Smooth muscle cell (in vitro differentiated cells): ENCODE measurements around the gene KRTAP10-9. TPM values are rescaled to one million over a fixed set of nuclear protein-coding genes. Genes with fewer than 3 reads are reported as not detected.
"Not testable (repeated sequence)": the region's sequence is repeated elsewhere in the genome, so short reads cannot be mapped to it uniquely, and the experiment has no call there.

Source experiments
- DNase-seq: peaks from one replicate; lab custom pipeline; 2025; ENCODE audit not compliant: unreplicated experiment; lab: John Stamatoyannopoulos, UW
- H2AFZ ChIP-seq: fragments of 200-600 bp; sonication (generic); 2 replicates; pipeline ENCODE4 v1.6.0; 2016; ENCODE audit warnings: antibody characterized with exemption, low read depth, mild to moderate bottlenecking
- H3F3A ChIP-seq: fragments of 200-600 bp; sonication (generic); 2 replicates; pipeline ENCODE4 v1.6.0; 2017; ENCODE audit warnings: antibody characterized with exemption, low read depth
- H3K27ac ChIP-seq: fragments of 200-600 bp; sonication (generic); 2 replicates; pipeline ENCODE4 v1.5.1; 2016; ENCODE audit warnings: low read depth, mild to moderate bottlenecking
- H3K27me3 ChIP-seq: fragments of 200-600 bp; sonication (generic); 2 replicates; pipeline ENCODE4 v1.6.1; 2016; ENCODE audit warnings: low read depth, mild to moderate bottlenecking
- H3K36me3 ChIP-seq: fragments of 200-600 bp; sonication (generic); 2 replicates; pipeline ENCODE4 v1.5.1; 2016; ENCODE audit warnings: low read depth
- H3K4me1 ChIP-seq: fragments of 200-600 bp; sonication (generic); 2 replicates; pipeline ENCODE4 v1.5.1; 2016; ENCODE audit warnings: low read depth
- H3K4me2 ChIP-seq: fragments of 200-600 bp; sonication (generic); 2 replicates; pipeline ENCODE4 v1.6.0; 2016; ENCODE audit warnings: mild to moderate bottlenecking
- H3K4me3 ChIP-seq: fragments of 200-600 bp; sonication (generic); 2 replicates; pipeline ENCODE4 v1.5.1; 2016; ENCODE audit warnings: mild to moderate bottlenecking
- H3K79me2 ChIP-seq: fragments of 200-600 bp; sonication (generic); 2 replicates; pipeline ENCODE4 v1.6.0; 2016; ENCODE audit warnings: low read depth, mild to moderate bottlenecking
- H3K9ac ChIP-seq: fragments of 200-600 bp; sonication (generic); 2 replicates; pipeline ENCODE4 v1.6.0; 2016; ENCODE audit warnings: low read depth
- H3K9me3 ChIP-seq: fragments of 200-600 bp; sonication (generic); replicated peaks from 2 replicates; pipeline ENCODE4 v1.5.1; 2016; ENCODE audit warnings: low read depth
- H4K20me1 ChIP-seq: fragments of 200-600 bp; sonication (generic); 2 replicates; pipeline ENCODE4 v1.6.0; 2016; ENCODE audit warnings: low read depth
- CTCF ChIP-seq: fragments of 200-600 bp; sonication (generic); IDR thresholded peaks from 2 replicates; pipeline ENCODE4 v1.5.1; 2017; ENCODE audit warnings: borderline replicate concordance, mild to moderate bottlenecking, antibody characterized with exemption; ENCODE audit not compliant: insufficient read depth, poor library complexity, severe bottlenecking
- WGBS: methylation state at CpG from one replicate; pipeline ENCODE4 v1.1.7; 2016; ENCODE audit warnings: low lambda C conversion rate; 5-methylcytosine and 5-hydroxymethylcytosine counted together
- polyA plus RNA-seq: library from polyadenylated mRNA; unstranded; fragments of >200 nt; fragmentation: Nextera tagmentation; extraction: Ambion mirVana; gene quantifications from 2 replicates; pipeline ENCODE4 v1.2.1, GENCODE V29; 2016
- total RNA-seq: library from RNA; depleted of rRNA; stranded (reverse); fragments of >200 nt; gene quantifications from 2 replicates; pipeline ENCODE4 v1.2.3, GENCODE V29; 2014

Gene KRTAP10-9
- total and polyA plus RNA-seq, 2 experiments from 2014 or later, result not detected

- no peak for TF ChIP-seq CTCF
- H3K36me3 ChIP-seq, result no peaks in the 10 kb centered on the region
These were observed 17.7 kb upstream of the KRTAP10-9 start for GRCh38 chr21:44609193-44609592.

DNA sequence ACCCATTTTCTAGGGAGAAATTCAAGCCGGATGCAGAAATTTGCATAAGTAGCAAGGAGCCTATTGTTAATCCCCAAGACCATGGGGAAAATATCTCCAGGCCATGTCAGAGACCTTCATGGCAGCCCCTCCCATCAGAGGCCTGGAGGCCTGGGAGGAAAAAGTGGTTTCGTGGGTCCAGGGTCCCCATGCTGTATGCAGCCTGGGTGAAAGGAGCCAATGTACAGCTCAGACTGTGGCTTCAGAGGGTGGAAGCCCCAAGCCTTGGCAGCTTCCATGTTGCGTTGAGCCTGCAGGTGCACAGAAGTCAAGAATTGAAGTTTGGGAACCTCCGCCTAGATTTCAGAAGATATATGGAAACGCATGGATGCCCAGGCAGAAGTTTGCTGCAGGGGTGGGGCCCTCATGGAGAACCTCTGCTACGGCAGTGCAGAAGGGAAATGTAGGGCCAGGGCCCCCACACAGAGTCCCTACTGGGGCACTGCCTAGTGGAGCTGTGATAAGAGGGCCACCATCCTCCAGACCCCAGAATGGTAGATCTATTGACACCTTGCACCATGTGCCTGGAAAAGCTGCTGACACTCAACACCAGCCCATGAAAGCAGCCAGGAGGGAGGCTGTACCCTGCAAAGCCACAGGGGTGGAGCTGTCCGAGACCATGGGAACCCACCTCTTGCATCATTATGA is 16.6 kb upstream of the KRTAP10-9 start:
- DNase-seq, H3K4me3 ChIP-seq, H3K36me3 ChIP-seq, H3F3A ChIP-seq, H3K9ac ChIP-seq, H3K4me2 ChIP-seq, H3K79me2 ChIP-seq, H3K27me3 ChIP-seq, H4K20me1 ChIP-seq, H2AFZ ChIP-seq, H3K4me1 ChIP-seq, H3K9me3 ChIP-seq, H3K27ac ChIP-seq: not testable (repeated sequence)
- WGBS, result 93% methylated on average over 7 of the region's 7 CpGs

More at GRCh38 chr21:44609193-44609592, 17.7 kb upstream of the KRTAP10-9 start:
- no peak overlapping the region for H3K9ac ChIP-seq
- DNase-seq, result no peak
- H3K27me3 ChIP-seq, result no peaks in the 10 kb centered on the region
- peaks cover 9% of the 10 kb centered on the region for H3K9me3 ChIP-seq
- H3K4me2 ChIP-seq, result no peak overlapping the region
- H3K79me2 ChIP-seq, result no peaks in the 10 kb centered on the region
- H3K4me1 ChIP-seq, result no peaks in the 10 kb centered on the region
- no peak overlapping the region for H3K4me3 ChIP-seq
- no peak overlapping the region for H3K27ac ChIP-seq
- no peaks in the 10 kb centered on the region for H3F3A ChIP-seq
- H2AFZ ChIP-seq, result no peak overlapping the region
- no peaks in the 10 kb centered on the region for H4K20me1 ChIP-seq

DNA sequence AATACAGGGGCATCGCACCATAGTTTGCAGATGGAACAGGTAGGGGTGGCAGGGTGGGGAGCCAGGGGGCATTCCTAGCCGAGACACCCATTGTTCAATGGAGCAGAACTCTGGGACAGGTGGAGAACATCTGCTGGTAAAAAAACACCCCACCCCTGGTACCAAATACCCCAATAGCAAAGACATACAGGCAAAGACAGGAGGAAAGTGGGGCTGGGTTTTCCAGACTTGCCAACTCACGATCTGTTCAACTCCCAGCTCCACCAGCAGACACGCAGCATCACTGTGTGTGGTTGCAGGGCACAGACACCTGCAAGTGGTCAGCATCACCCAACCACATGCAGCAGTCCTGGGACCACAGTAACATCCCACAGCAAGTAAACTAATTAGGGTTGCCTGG is 15.3 kb upstream of the KRTAP10-9 start:
- H3K27ac ChIP-seq, result no peak overlapping the region
- H3K36me3 ChIP-seq, result no peaks in the 10 kb centered on the region
- H3K27me3 ChIP-seq, result no peaks in the 10 kb centered on the region
- TF ChIP-seq CTCF, result no peak
- peaks cover 9% of the 10 kb centered on the region for H3K9me3 ChIP-seq
- no peaks in the 10 kb centered on the region for H3F3A ChIP-seq
- no peak overlapping the region for H2AFZ ChIP-seq
- no peaks in the 10 kb centered on the region for H3K4me1 ChIP-seq
- no peak overlapping the region for H3K4me3 ChIP-seq
- no peak for DNase-seq
- WGBS, result 92% methylated on average over 4 of the region's 4 CpGs
- no peak overlapping the region for H3K9ac ChIP-seq
- H3K79me2 ChIP-seq, result no peaks in the 10 kb centered on the region
- no peaks in the 10 kb centered on the region for H4K20me1 ChIP-seq
- H3K4me2 ChIP-seq, result no peak overlapping the region

GRCh38 chr21:44612029-44612486 is 14.8 kb upstream of the KRTAP10-9 start, which contains the start of gene KRTAP10-8:
KRTAP10-8 (plus strand) TSS chr21:44612079; CDS start chr21:44612101, 22 bp downstream.
- no peaks in the 10 kb centered on the region for H3K79me2 ChIP-seq
- peaks cover 9% of the 10 kb centered on the region for H3K9me3 ChIP-seq
- H3K36me3 ChIP-seq, result no peaks in the 10 kb centered on the region
- no peaks in the 10 kb centered on the region for H4K20me1 ChIP-seq
- no peak for DNase-seq
- no peaks in the 10 kb centered on the region for H3K4me1 ChIP-seq
- H3F3A ChIP-seq, result no peaks in the 10 kb centered on the region
- 93% methylated on average over 8 of the region's 8 CpGs for WGBS
- H3K4me3 ChIP-seq, result no peak within 1 kb of the TSS
- H3K27me3 ChIP-seq, result no peaks in the 10 kb centered on the region
- H2AFZ ChIP-seq, result no peak within 1 kb of the TSS
- TF ChIP-seq CTCF, result no peak
- H3K4me2 ChIP-seq, result no peak within 1 kb of the TSS
- H3K9ac ChIP-seq, result no peak within 1 kb of the TSS
- H3K27ac ChIP-seq, result no peak within 1 kb of the TSS
